ENCODE measurements around the gene ATP6V0D1.

The ATP6V0D1 gene

DNA sequence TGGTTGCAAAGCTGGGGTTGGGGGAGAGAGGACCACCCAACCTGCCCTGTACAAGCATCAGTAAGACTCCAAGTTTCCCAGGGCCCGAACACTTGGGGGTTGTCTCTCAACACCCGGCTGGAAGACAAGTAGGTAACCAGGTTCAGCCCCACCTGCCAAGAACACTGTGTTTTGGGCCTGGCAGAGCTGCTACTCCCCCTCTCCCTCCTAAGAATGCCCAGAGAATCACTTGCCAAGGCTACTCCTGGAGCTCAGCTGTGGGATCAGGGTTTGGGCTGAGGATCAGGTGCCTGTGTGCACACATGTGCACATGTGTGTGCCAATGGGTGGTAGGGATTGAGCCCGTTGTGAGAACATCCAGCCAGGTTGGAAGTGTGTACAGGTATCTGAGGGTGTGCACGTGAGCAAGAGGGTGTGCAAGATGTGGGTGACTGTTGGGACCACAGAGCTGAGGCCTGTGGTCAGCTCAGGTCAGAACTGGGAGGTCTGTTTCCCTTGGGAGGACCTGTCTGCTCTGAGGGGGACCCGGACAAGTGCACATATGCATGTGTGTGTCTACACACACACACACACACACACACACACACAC lies 47.7 kb downstream of the ATP6V0D1 start:
- peaks cover 20% of the 10 kb centered on the region for H3K27me3 ChIP-seq (ENCODE audit: insufficient read depth, low read length)
- H3K4me1 ChIP-seq (ENCODE audit: control insufficient read depth, insufficient read depth, low read length, unreplicated experiment), result peaks cover 4% of the 10 kb centered on the region
- H3K27ac ChIP-seq (ENCODE audit: low read depth, low read length), result no peak overlapping the region
- H3K79me2 ChIP-seq (ENCODE audit: control insufficient read depth, insufficient read depth, low read length, unreplicated experiment), result no peaks in the 10 kb centered on the region
- H2AFZ ChIP-seq (ENCODE audit: low read length, unreplicated experiment), result no peak overlapping the region
- H3K36me3 ChIP-seq (ENCODE audit: insufficient read depth, low read length), result 0 out of 2 replicates have a peak, but pooled peaks cover 2% of the 10 kb centered on the region
- H3K4me3 ChIP-seq (ENCODE audit: low read depth, low read length), result no peak overlapping the region

DNA sequence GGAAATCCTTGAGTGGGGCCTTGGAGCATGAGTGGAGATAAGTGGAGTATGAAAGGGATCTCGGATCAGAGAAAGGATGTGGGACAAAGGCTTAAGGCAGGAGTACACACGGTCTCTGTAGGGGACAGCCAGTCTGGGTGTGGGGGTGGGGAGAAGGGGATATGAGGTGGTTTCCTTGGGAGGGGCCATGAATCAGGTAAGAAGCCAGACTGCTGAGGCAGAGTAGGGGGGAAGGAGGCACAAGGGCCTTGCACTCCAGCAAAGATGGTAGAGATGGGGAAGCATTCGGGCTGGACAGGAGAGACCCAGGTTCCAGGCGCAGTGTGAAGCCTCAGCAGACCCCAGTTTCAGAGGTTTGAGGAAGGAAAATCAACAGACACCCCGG lies 48.5 kb downstream of the ATP6V0D1 start:
- no peaks in the 10 kb centered on the region for H3K79me2 ChIP-seq (ENCODE audit: control insufficient read depth, insufficient read depth, low read length, unreplicated experiment)
- no peaks in the 10 kb centered on the region for H3K36me3 ChIP-seq (ENCODE audit: insufficient read depth, low read length)
- H3K27me3 ChIP-seq (ENCODE audit: insufficient read depth, low read length), result peaks cover 20% of the 10 kb centered on the region
- no peak overlapping the region for H3K4me3 ChIP-seq (ENCODE audit: low read depth, low read length)
- H2AFZ ChIP-seq (ENCODE audit: low read length, unreplicated experiment), result no peak overlapping the region
- no peak overlapping the region for H3K27ac ChIP-seq (ENCODE audit: low read depth, low read length)
- H3K4me1 ChIP-seq (ENCODE audit: control insufficient read depth, insufficient read depth, low read length, unreplicated experiment), result peaks cover 4% of the 10 kb centered on the region

DNA sequence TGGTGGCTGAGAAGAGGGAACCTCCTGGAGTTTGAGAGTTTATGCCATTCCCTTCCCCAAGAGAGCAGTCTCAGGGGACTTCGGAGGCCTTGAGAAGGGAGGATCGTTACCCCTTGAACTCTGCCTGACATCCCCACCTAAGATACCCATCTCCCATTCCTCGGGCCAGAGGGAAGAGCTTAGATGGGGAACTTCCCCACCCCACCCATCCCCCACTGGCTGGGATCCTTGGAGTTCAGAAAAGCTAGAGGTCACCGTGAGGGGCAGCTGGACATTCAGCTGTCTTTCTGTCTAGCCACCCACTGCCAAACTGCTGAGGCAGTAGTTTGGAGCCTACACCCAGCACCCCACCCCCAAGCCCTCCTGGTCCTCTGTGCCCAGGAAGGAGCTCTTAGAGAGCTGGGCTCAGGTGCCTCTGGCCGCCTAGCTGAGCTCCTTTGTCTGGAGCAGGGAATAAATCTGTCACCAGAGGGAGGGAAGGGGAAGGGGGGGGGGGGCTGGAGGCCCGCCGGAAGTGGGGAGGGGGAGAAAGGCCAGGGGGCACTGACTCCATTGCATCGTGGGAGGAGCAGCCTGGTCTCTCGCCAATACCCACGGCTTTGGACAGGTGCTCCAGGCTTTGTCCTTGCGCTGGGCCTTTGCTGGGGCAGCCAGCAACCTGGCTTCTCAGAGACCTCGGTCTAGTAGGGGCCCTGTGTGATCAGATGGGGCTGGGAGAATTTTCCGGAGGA lies 49.0 kb downstream of the ATP6V0D1 start:
- Histone ChIP-seq H3K79me2 (ENCODE audit: control insufficient read depth, insufficient read depth, low read length, unreplicated experiment) (no peaks in the 10 kb centered on the region), H3K27me3 (ENCODE audit: insufficient read depth, low read length) (peaks cover 20% of the 10 kb centered on the region), H3K4me1 (ENCODE audit: control insufficient read depth, insufficient read depth, low read length, unreplicated experiment) (peaks cover 4% of the 10 kb centered on the region), H3K36me3 (ENCODE audit: insufficient read depth, low read length) (no peaks in the 10 kb centered on the region), H2AFZ (ENCODE audit: low read length, unreplicated experiment) (no peak overlapping the region), H3K27ac (ENCODE audit: low read depth, low read length) (no peak overlapping the region), H3K4me3 (ENCODE audit: low read depth, low read length) (peak overlapping the region; percentile 75)

DNA sequence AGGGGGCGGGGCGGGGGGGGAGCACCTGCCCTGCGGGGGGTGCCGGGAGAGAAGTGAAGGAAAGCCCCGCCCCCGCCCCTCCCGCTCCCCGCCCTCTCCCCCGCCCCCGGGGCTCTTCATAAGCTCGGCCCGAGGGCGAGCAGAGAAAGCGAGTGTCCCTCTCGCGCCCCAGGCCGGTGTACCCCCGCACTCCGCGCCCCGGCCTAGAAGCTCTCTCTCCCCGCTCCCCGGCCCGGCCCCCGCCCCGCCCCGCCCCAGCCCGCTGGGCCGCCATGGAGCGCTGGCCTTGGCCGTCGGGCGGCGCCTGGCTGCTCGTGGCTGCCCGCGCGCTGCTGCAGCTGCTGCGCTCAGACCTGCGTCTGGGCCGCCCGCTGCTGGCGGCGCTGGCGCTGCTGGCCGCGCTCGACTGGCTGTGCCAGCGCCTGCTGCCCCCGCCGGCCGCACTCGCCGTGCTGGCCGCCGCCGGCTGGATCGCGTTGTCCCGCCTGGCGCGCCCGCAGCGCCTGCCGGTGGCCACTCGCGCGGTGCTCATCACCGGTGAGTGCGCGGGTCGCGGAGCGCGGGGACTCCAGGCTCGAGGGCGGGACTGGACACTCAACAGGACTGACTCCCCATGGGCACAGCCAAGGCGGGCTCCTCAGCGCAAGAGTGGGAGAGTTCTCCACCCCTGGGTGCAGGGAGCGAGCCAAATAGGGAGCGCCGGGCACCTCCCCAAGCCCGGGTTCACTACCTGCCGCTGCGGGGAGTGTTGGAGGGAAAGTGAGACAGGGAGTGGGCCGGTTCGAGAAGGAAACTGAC lies 49.8 kb downstream of the ATP6V0D1 start, which contains the start of gene HSD11B2:
HSD11B2 (plus strand) TSS at position 145 of the 798 bp plus-strand sequence; CDS start at position 273, 128 bp downstream.
- H3K27ac ChIP-seq (ENCODE audit: low read depth, low read length), result no peak within 1 kb of the TSS

GRCh38 chr16:67430504-67430976 lies 50.4 kb downstream of the ATP6V0D1 start:
- Histone ChIP-seq H2AFZ (ENCODE audit: low read length, unreplicated experiment) (no peak overlapping the region), H3K27me3 (ENCODE audit: insufficient read depth, low read length) (peaks cover 23% of the 10 kb centered on the region), H3K4me3 (ENCODE audit: low read depth, low read length) (peak overlapping the region; percentile 60), H3K36me3 (ENCODE audit: insufficient read depth, low read length) (no peaks in the 10 kb centered on the region), H3K79me2 (ENCODE audit: control insufficient read depth, insufficient read depth, low read length, unreplicated experiment) (no peaks in the 10 kb centered on the region), H3K27ac (ENCODE audit: low read depth, low read length) (no peak overlapping the region), H3K4me1 (ENCODE audit: control insufficient read depth, insufficient read depth, low read length, unreplicated experiment) (peaks cover 4% of the 10 kb centered on the region)

More for the DNA sequence above, 49.8 kb downstream of the ATP6V0D1 start, which contains the start of gene HSD11B2:
- Histone ChIP-seq H3K4me1 (ENCODE audit: control insufficient read depth, insufficient read depth, low read length, unreplicated experiment) (peaks cover 4% of the 10 kb centered on the region), H3K36me3 (ENCODE audit: insufficient read depth, low read length) (no peaks in the 10 kb centered on the region), H2AFZ (ENCODE audit: low read length, unreplicated experiment) (peak within 1 kb of the TSS; percentile 11), H3K27me3 (ENCODE audit: insufficient read depth, low read length) (peaks cover 20% of the 10 kb centered on the region), H3K79me2 (ENCODE audit: control insufficient read depth, insufficient read depth, low read length, unreplicated experiment) (no peaks in the 10 kb centered on the region), H3K4me3 (ENCODE audit: low read depth, low read length) (peak within 1 kb of the TSS; percentile 75)

- Histone ChIP-seq H3K79me2 (ENCODE audit: control insufficient read depth, insufficient read depth, low read length, unreplicated experiment) (no peaks in the 10 kb centered on the region), H2AFZ (ENCODE audit: low read length, unreplicated experiment) (no peak overlapping the region), H3K27me3 (ENCODE audit: insufficient read depth, low read length) (peaks cover 28% of the 10 kb centered on the region), H3K4me1 (ENCODE audit: control insufficient read depth, insufficient read depth, low read length, unreplicated experiment) (peaks cover 4% of the 10 kb centered on the region), H3K36me3 (ENCODE audit: insufficient read depth, low read length) (no peaks in the 10 kb centered on the region), H3K27ac (ENCODE audit: low read depth, low read length) (no peak overlapping the region), H3K4me3 (ENCODE audit: low read depth, low read length) (peak overlapping the region; percentile 60; the same call in 1 of the 2 replicates)
Measured at GRCh38 chr16:67429799-67430503, 51.0 kb downstream of the ATP6V0D1 start.

DNA sequence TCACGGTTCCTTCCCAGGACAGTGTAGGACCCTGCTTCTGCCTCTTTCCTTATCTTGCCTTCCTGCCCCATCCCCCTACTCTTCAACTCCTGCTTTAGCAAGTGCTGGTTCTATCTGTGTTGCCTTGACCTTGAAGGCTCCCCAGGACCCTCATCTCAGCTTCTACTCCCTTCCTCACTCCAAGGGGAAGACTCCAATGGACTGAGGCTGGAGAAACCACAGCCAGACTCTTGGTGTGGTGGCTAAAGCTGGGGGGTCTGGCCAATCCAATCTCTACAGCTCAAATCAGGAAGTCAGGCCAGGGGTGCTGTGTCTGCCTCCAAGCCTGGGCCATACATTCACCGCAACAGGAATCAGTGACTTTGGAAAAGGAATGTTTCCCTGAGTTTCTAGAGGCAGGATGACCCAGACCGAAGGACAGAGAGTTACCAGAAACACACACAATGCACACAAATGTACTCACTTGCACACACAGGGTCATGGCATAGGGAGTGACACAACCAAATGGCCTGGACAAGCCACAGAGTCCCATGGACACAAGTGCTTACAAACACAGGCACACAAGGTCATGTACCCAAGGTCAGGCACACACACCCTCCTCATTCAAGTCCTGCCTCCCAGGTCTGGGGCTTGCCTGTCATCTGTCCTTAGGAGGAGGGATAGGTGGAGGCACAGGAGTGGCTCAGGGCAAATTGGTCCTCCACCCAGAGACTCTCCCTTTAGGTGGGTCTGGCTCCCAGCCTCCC lies 51.7 kb downstream of the ATP6V0D1 start:
- Histone ChIP-seq H3K27me3 (ENCODE audit: insufficient read depth, low read length) (peaks cover 28% of the 10 kb centered on the region), H3K36me3 (ENCODE audit: insufficient read depth, low read length) (no peaks in the 10 kb centered on the region), H3K79me2 (ENCODE audit: control insufficient read depth, insufficient read depth, low read length, unreplicated experiment) (no peaks in the 10 kb centered on the region), H3K4me1 (ENCODE audit: control insufficient read depth, insufficient read depth, low read length, unreplicated experiment) (peaks cover 4% of the 10 kb centered on the region), H3K27ac (ENCODE audit: low read depth, low read length) (no peak overlapping the region), H3K4me3 (ENCODE audit: low read depth, low read length) (no peak overlapping the region), H2AFZ (ENCODE audit: low read length, unreplicated experiment) (no peak overlapping the region)

DNA sequence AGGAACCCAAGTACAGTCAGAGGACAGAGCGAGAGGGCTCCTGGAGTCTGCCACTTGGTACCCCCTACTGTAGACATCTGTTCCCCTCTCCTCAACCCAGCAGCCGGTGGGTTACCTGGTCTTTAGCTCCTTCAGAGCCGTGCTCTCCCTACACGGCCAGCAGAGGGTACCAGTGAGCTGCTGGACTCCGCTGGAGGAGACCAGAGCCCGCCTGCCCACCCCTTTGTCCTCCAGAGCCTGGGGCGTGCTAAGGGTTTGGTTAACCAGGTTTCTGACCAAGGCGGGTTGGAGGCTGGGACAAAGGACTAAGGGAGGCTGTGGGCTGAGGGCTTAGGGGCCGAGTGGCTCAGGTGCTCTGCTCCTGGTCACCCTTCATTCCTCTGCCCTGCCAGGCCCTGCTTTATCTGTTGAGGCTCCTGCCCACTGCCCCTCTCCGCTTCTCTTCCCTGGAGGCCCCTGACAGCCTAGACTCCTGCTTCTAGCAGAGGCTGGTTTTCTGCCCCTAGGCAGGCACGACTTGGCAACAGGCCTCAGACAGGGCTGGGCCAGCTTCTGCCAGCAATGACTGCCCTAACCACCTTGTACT lies 52.7 kb downstream of the ATP6V0D1 start:
- no peaks in the 10 kb centered on the region for H3K36me3 ChIP-seq (ENCODE audit: insufficient read depth, low read length)
- H3K27me3 ChIP-seq (ENCODE audit: insufficient read depth, low read length), result peaks cover 28% of the 10 kb centered on the region
- no peak overlapping the region for H3K4me3 ChIP-seq (ENCODE audit: low read depth, low read length)
- H3K79me2 ChIP-seq (ENCODE audit: control insufficient read depth, insufficient read depth, low read length, unreplicated experiment), result no peaks in the 10 kb centered on the region
- no peak overlapping the region for H3K27ac ChIP-seq (ENCODE audit: low read depth, low read length)
- no peak overlapping the region for H2AFZ ChIP-seq (ENCODE audit: low read length, unreplicated experiment)
- peaks cover 4% of the 10 kb centered on the region for H3K4me1 ChIP-seq (ENCODE audit: control insufficient read depth, insufficient read depth, low read length, unreplicated experiment)

GRCh38 chr16:67426950-67427349 lies 54.0 kb downstream of the ATP6V0D1 start:
- no peak overlapping the region for H2AFZ ChIP-seq (ENCODE audit: low read length, unreplicated experiment)
- peaks cover 4% of the 10 kb centered on the region for H3K4me1 ChIP-seq (ENCODE audit: control insufficient read depth, insufficient read depth, low read length, unreplicated experiment)
- H3K36me3 ChIP-seq (ENCODE audit: insufficient read depth, low read length), result no peaks in the 10 kb centered on the region
- H3K4me3 ChIP-seq (ENCODE audit: low read depth, low read length), result no peak overlapping the region
- H3K79me2 ChIP-seq (ENCODE audit: control insufficient read depth, insufficient read depth, low read length, unreplicated experiment), result no peaks in the 10 kb centered on the region
- H3K27ac ChIP-seq (ENCODE audit: low read depth, low read length), result no peak overlapping the region
- peaks cover 28% of the 10 kb centered on the region for H3K27me3 ChIP-seq (ENCODE audit: insufficient read depth, low read length)

Data from ACC112 (cell line).